ENCODE results near the gene MAFG. TPM values are rescaled to one million over a fixed set of nuclear protein-coding genes. Genes with fewer than 3 reads are reported as not detected.

The MAFG gene
- total RNA-seq, 1 donor from 2014 or later = 35.8 TPM

GRCh38 chr17:81899514-81900166 is 27.9 kb downstream of the MAFG start:
- H4K20me1 ChIP-seq (ENCODE audit: insufficient read depth, low read length) = peaks cover 22% of the 10 kb centered on the region
- peak overlapping the region; percentile 58 for H3K27ac Mint-ChIP-seq (ENCODE audit: unreplicated experiment)
- no peak for FAIRE-seq

DNA sequence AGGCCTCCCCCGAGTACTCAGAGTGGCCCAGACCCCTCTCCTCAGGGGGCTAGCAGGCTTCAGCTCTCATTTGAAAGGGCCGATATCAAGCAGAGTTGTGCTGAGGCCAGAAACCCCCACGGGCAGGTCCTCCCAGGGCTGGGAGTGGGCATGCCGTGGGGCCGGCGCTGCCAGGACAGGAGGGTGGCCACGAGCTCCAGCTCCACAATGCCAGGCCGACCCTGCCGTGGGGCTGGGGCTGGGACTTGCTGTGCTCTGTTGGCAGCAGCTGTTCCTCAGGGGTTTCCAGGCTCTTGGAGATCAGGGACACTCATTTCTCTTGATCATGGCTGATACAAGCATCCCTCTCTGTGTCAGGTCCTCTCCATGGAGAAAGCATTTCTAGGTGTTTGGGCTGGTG is 28.6 kb downstream of the MAFG start:
- no peak for FAIRE-seq

More at GRCh38 chr17:81899514-81900166, 27.9 kb downstream of the MAFG start:
- Histone ChIP-seq H2AFZ (ENCODE audit: low read depth, low read length) (no peak overlapping the region), H3K4me1 (ENCODE audit: insufficient read depth, low read length) (peaks cover 32% of the 10 kb centered on the region), H3K4me3 (ENCODE audit: insufficient read depth, low read depth, low read length) (no peak overlapping the region), H3K9ac (ENCODE audit: low read length) (peak overlapping the region; percentile 81), H3K27ac (ENCODE audit: low read depth, low read length) (peak overlapping the region; percentile 95), H3K79me2 (ENCODE audit: insufficient read depth, low read length) (peaks cover 15% of the 10 kb centered on the region), H3K4me2 (ENCODE audit: low read length) (peak overlapping the region; percentile 70), H3K9me3 (ENCODE audit: insufficient read depth, low read depth, low read length) (no peaks in the 10 kb centered on the region), H3K27me3 (ENCODE audit: insufficient read depth, low read length) (no peaks in the 10 kb centered on the region), H3K36me3 (ENCODE audit: insufficient read depth, low read length) (peaks cover 4% of the 10 kb centered on the region)
- no peak for TF ChIP-seq EZH2 (IDR thresholded peaks at IDR 0.05; ENCODE audit: insufficient read depth, low read length)
- TF ChIP-seq, protein P1, sequence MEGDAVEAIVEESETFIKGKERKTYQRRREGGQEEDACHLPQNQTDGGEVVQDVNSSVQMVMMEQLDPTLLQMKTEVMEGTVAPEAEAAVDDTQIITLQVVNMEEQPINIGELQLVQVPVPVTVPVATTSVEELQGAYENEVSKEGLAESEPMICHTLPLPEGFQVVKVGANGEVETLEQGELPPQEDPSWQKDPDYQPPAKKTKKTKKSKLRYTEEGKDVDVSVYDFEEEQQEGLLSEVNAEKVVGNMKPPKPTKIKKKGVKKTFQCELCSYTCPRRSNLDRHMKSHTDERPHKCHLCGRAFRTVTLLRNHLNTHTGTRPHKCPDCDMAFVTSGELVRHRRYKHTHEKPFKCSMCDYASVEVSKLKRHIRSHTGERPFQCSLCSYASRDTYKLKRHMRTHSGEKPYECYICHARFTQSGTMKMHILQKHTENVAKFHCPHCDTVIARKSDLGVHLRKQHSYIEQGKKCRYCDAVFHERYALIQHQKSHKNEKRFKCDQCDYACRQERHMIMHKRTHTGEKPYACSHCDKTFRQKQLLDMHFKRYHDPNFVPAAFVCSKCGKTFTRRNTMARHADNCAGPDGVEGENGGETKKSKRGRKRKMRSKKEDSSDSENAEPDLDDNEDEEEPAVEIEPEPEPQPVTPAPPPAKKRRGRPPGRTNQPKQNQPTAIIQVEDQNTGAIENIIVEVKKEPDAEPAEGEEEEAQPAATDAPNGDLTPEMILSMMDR (IDR thresholded peaks at IDR 0.05; ENCODE audit: insufficient read depth, low read depth, low read length) = no peak
- Mint-ChIP-seq H3K4me1 (ENCODE audit: low read depth, unreplicated experiment) (peaks cover 12% of the 10 kb centered on the region), H3K27me3 (ENCODE audit: low read depth, unreplicated experiment) (no peaks in the 10 kb centered on the region), H3K4me3 (ENCODE audit: unreplicated experiment) (peak overlapping the region; percentile 14), H3K9me3 (ENCODE audit: unreplicated experiment) (no peaks in the 10 kb centered on the region), H3K36me3 (ENCODE audit: low read depth, unreplicated experiment) (peaks cover 13% of the 10 kb centered on the region)
- no peak for DNase-seq (ENCODE audit: low read depth)

More for the DNA sequence above, 28.6 kb downstream of the MAFG start:
- Mint-ChIP-seq H3K27ac (ENCODE audit: unreplicated experiment) (peak overlapping the region; percentile 78), H3K4me3 (ENCODE audit: unreplicated experiment) (peak overlapping the region; percentile 34), H3K36me3 (ENCODE audit: low read depth, unreplicated experiment) (peaks cover 13% of the 10 kb centered on the region), H3K27me3 (ENCODE audit: low read depth, unreplicated experiment) (no peaks in the 10 kb centered on the region), H3K9me3 (ENCODE audit: unreplicated experiment) (no peaks in the 10 kb centered on the region), H3K4me1 (ENCODE audit: low read depth, unreplicated experiment) (peaks cover 12% of the 10 kb centered on the region)
- Histone ChIP-seq H3K27me3 (ENCODE audit: insufficient read depth, low read length) (no peaks in the 10 kb centered on the region), H3K79me2 (ENCODE audit: insufficient read depth, low read length) (peaks cover 22% of the 10 kb centered on the region), H3K4me2 (ENCODE audit: low read length) (peak overlapping the region; percentile 70), H3K9ac (ENCODE audit: low read length) (peak overlapping the region; percentile 81), H3K4me1 (ENCODE audit: insufficient read depth, low read length) (peaks cover 32% of the 10 kb centered on the region), H4K20me1 (ENCODE audit: insufficient read depth, low read length) (peaks cover 22% of the 10 kb centered on the region), H3K27ac (ENCODE audit: low read depth, low read length) (peak overlapping the region; percentile 95), H3K4me3 (ENCODE audit: insufficient read depth, low read depth, low read length) (no peak overlapping the region), H3K36me3 (ENCODE audit: insufficient read depth, low read length) (peaks cover 4% of the 10 kb centered on the region), H2AFZ (ENCODE audit: low read depth, low read length) (no peak overlapping the region), H3K9me3 (ENCODE audit: insufficient read depth, low read depth, low read length) (no peaks in the 10 kb centered on the region)
- DNase-seq (ENCODE audit: low read depth) = no peak
- TF ChIP-seq, protein P1 (IDR thresholded peaks at IDR 0.05; ENCODE audit: insufficient read depth, low read depth, low read length) = no peak
- TF ChIP-seq EZH2 (IDR thresholded peaks at IDR 0.05; ENCODE audit: insufficient read depth, low read length) = no peak

All from astrocyte (in vitro differentiated cells and primary cell).